22Rv1 (cell line): Measurements from ENCODE around the gene NCBP1.

Source experiments
- CTCF ChIP-seq: fragments of 450-650 bp; IDR thresholded peaks from 2 replicates; pipeline ENCODE4 v1.5.1; 2017; ENCODE audit warnings: mild to moderate bottlenecking
- ZFX ChIP-seq: fragments of 450-650 bp; IDR thresholded peaks from 2 replicates; pipeline ENCODE4 v1.6.1; 2017; ENCODE audit warnings: antibody characterized with exemption, borderline replicate concordance

- no peak for TF ChIP-seq CTCF
- no peak for TF ChIP-seq ZFX
These were observed 3.0 kb upstream of the NCBP1 start for GRCh38 chr9:97630591-97630990.
